ENCODE measurements around the gene PRPF8. TPM values are rescaled to one million over a fixed set of nuclear protein-coding genes. Genes with fewer than 3 reads are reported as not detected.

PRPF8 gene
- polyA plus RNA-seq (2013), result 142 and 147 TPM in 2 replicates

GRCh38 chr17:1684378-1685189 lies at the start of gene PRPF8:
Gene PRPF8, minus strand, starts transcription at chr17:1684867. Its CDS starts 296 bp downstream, at chr17:1684571.
- Histone ChIP-seq H3K4me1 (ENCODE audit: control insufficient read depth in 1 of 2, insufficient read depth in 2 of 2, low read length in 2 of 2) (peaks cover 3 to 4% of the 10 kb centered on the region in 2 experiments), H2BK12ac (ENCODE audit: low read length) (no peak within 1 kb of the TSS), H3K79me1 (ENCODE audit: low read length) (peaks cover 6% of the 10 kb centered on the region), H3K27ac (ENCODE audit: low read depth, low read length) (peak within 1 kb of the TSS; percentile 92), H3K36me3 (ENCODE audit: control insufficient read depth in 1 of 2, insufficient read depth in 2 of 2, low read length in 2 of 2) (peaks cover 20 to 29% of the 10 kb centered on the region in 2 experiments), H2AK5ac (ENCODE audit: low read length) (peak within 1 kb of the TSS; percentile 70), H3K4me3 (ENCODE audit: low read depth, low read length) (peak within 1 kb of the TSS; percentile 96), H3K18ac (ENCODE audit: low read length) (peak within 1 kb of the TSS; percentile 97), H3K9ac (ENCODE audit: low read length) (peak within 1 kb of the TSS; percentile 94), H4K91ac (ENCODE audit: low read depth, low read length) (peak within 1 kb of the TSS; percentile 92), H2AFZ (ENCODE audit: insufficient read depth, low read length, poor library complexity) (peak within 1 kb of the TSS; percentile 91), H4K12ac (ENCODE audit: low read depth, low read length) (peak within 1 kb of the TSS; percentile 90), H3K23ac (ENCODE audit: low read length) (no peak within 1 kb of the TSS), H2BK120ac (ENCODE audit: insufficient read depth, low read length, poor library complexity) (peak within 1 kb of the TSS; percentile 94), H4K8ac (ENCODE audit: low read depth, low read length) (peak within 1 kb of the TSS; percentile 98), H3K9me3 (ENCODE audit: insufficient read depth, low read depth, low read length) (no peaks in the 10 kb centered on the region), H3K14ac (ENCODE audit: low read length) (peak within 1 kb of the TSS; percentile 95), H3K79me2 (ENCODE audit: control insufficient read depth, insufficient read depth, low read length, poor library complexity) (peaks cover 9% of the 10 kb centered on the region), H3K27me3 (ENCODE audit: insufficient read depth, low read length) (no peaks in the 10 kb centered on the region), H2BK5ac (ENCODE audit: low read depth, low read length, poor library complexity) (peak within 1 kb of the TSS; percentile 88), H3K4ac (ENCODE audit: low read depth, low read length) (peak within 1 kb of the TSS; percentile 87), H3K4me2 (ENCODE audit: low read length) (peak within 1 kb of the TSS; percentile 83)
- DNase-seq, result peak; percentile 96 to 99
- WGBS (ENCODE audit: extremely low coverage, insufficient coverage, insufficient read length), result no CpG with 5 or more reads among the region's 72 CpGs

- no peak for DNase-seq
- Histone ChIP-seq H3K4me2 (ENCODE audit: low read length) (no peak overlapping the region), H3K18ac (ENCODE audit: low read length) (no peak overlapping the region), H3K9me3 (ENCODE audit: insufficient read depth, low read depth, low read length) (peaks cover 2% of the 10 kb centered on the region), H3K23ac (ENCODE audit: low read length) (no peak overlapping the region), H2BK5ac (ENCODE audit: low read depth, low read length, poor library complexity) (no peak overlapping the region), H2AFZ (ENCODE audit: insufficient read depth, low read length, poor library complexity) (no peak overlapping the region), H2AK5ac (ENCODE audit: low read length) (no peak overlapping the region), H3K14ac (ENCODE audit: low read length) (no peak overlapping the region), H3K9ac (ENCODE audit: low read length) (no peak overlapping the region), H3K27me3 (ENCODE audit: insufficient read depth, low read length) (no peaks in the 10 kb centered on the region), H3K36me3 (ENCODE audit: control insufficient read depth in 1 of 2, insufficient read depth in 2 of 2, low read length in 2 of 2) (peaks cover 12 to 14% of the 10 kb centered on the region in 2 experiments), H3K4ac (ENCODE audit: low read depth, low read length) (no peak overlapping the region), H2BK120ac (ENCODE audit: insufficient read depth, low read length, poor library complexity) (no peak overlapping the region), H4K91ac (ENCODE audit: low read depth, low read length) (no peak overlapping the region), H3K79me2 (ENCODE audit: control insufficient read depth, insufficient read depth, low read length, poor library complexity) (no peaks in the 10 kb centered on the region), H4K12ac (ENCODE audit: low read depth, low read length) (no peak overlapping the region), H3K27ac (ENCODE audit: low read depth, low read length) (no peak overlapping the region), H3K4me1 (ENCODE audit: control insufficient read depth in 1 of 2, insufficient read depth in 2 of 2, low read length in 2 of 2) (peaks cover 3 to 12% of the 10 kb centered on the region in 2 experiments), H2BK12ac (ENCODE audit: low read length) (no peak overlapping the region), H3K4me3 (ENCODE audit: low read depth, low read length) (peak overlapping the region; percentile 20), H3K79me1 (ENCODE audit: low read length) (no peaks in the 10 kb centered on the region), H4K8ac (ENCODE audit: low read depth, low read length) (no peak overlapping the region)
- WGBS (ENCODE audit: extremely low coverage, insufficient coverage, insufficient read length), result no CpG with 5 or more reads among the region's 38 CpGs
These were observed 49.1 kb upstream of the PRPF8 start for GRCh38 chr17:1733759-1734158.

GRCh38 chr17:1732833-1733321 lies 48.2 kb upstream of the PRPF8 start:
- Histone ChIP-seq H3K23ac (ENCODE audit: low read length) (no peak overlapping the region), H3K4me1 (ENCODE audit: control insufficient read depth in 1 of 2, insufficient read depth in 2 of 2, low read length in 2 of 2) (peaks cover 3 to 12% of the 10 kb centered on the region in 2 experiments), H3K9ac (ENCODE audit: low read length) (no peak overlapping the region), H3K79me2 (ENCODE audit: control insufficient read depth, insufficient read depth, low read length, poor library complexity) (no peaks in the 10 kb centered on the region), H2BK5ac (ENCODE audit: low read depth, low read length, poor library complexity) (no peak overlapping the region), H3K4me2 (ENCODE audit: low read length) (no peak overlapping the region), H4K12ac (ENCODE audit: low read depth, low read length) (no peak overlapping the region), H2BK120ac (ENCODE audit: insufficient read depth, low read length, poor library complexity) (no peak overlapping the region), H3K36me3 (ENCODE audit: control insufficient read depth in 1 of 2, insufficient read depth in 2 of 2, low read length in 2 of 2) (peaks cover 15 to 16% of the 10 kb centered on the region in 2 experiments), H3K4ac (ENCODE audit: low read depth, low read length) (no peak overlapping the region), H4K91ac (ENCODE audit: low read depth, low read length) (no peak overlapping the region), H3K9me3 (ENCODE audit: insufficient read depth, low read depth, low read length) (peaks cover 2% of the 10 kb centered on the region), H3K79me1 (ENCODE audit: low read length) (no peaks in the 10 kb centered on the region), H3K18ac (ENCODE audit: low read length) (no peak overlapping the region), H3K27ac (ENCODE audit: low read depth, low read length) (no peak overlapping the region), H2AFZ (ENCODE audit: insufficient read depth, low read length, poor library complexity) (no peak overlapping the region), H2AK5ac (ENCODE audit: low read length) (no peak overlapping the region), H3K14ac (ENCODE audit: low read length) (no peak overlapping the region), H2BK12ac (ENCODE audit: low read length) (no peak overlapping the region), H3K4me3 (ENCODE audit: low read depth, low read length) (no peak overlapping the region), H3K27me3 (ENCODE audit: insufficient read depth, low read length) (no peaks in the 10 kb centered on the region), H4K8ac (ENCODE audit: low read depth, low read length) (no peak overlapping the region)
- no CpG with 5 or more reads among the region's 11 CpGs for WGBS (ENCODE audit: extremely low coverage, insufficient coverage, insufficient read length)
- no peak for DNase-seq

GRCh38 chr17:1732241-1732832 lies 47.7 kb upstream of the PRPF8 start:
- no peaks in the 10 kb centered on the region for H3K27me3 ChIP-seq (ENCODE audit: insufficient read depth, low read length)
- peaks cover 3 to 12% of the 10 kb centered on the region in 2 experiments for H3K4me1 ChIP-seq (ENCODE audit: control insufficient read depth in 1 of 2, insufficient read depth in 2 of 2, low read length in 2 of 2)
- no peak overlapping the region for H2AFZ ChIP-seq (ENCODE audit: insufficient read depth, low read length, poor library complexity)
- no peaks in the 10 kb centered on the region for H3K79me2 ChIP-seq (ENCODE audit: control insufficient read depth, insufficient read depth, low read length, poor library complexity)
- H3K27ac ChIP-seq (ENCODE audit: low read depth, low read length), result no peak overlapping the region
- H2BK120ac ChIP-seq (ENCODE audit: insufficient read depth, low read length, poor library complexity), result no peak overlapping the region
- H4K12ac ChIP-seq (ENCODE audit: low read depth, low read length), result no peak overlapping the region
- no peak overlapping the region for H2AK5ac ChIP-seq (ENCODE audit: low read length)
- no peak for DNase-seq
- no peak overlapping the region for H3K4ac ChIP-seq (ENCODE audit: low read depth, low read length)
- H3K79me1 ChIP-seq (ENCODE audit: low read length), result no peaks in the 10 kb centered on the region
- H2BK5ac ChIP-seq (ENCODE audit: low read depth, low read length, poor library complexity), result no peak overlapping the region
- H3K9ac ChIP-seq (ENCODE audit: low read length), result no peak overlapping the region
- peaks cover 11% of the 10 kb centered on the region in 2 experiments for H3K36me3 ChIP-seq (ENCODE audit: control insufficient read depth in 1 of 2, insufficient read depth in 2 of 2, low read length in 2 of 2)
- H3K18ac ChIP-seq (ENCODE audit: low read length), result no peak overlapping the region
- no peak overlapping the region for H4K8ac ChIP-seq (ENCODE audit: low read depth, low read length)
- no peak overlapping the region for H3K14ac ChIP-seq (ENCODE audit: low read length)
- no peak overlapping the region for H3K4me3 ChIP-seq (ENCODE audit: low read depth, low read length)
- H3K4me2 ChIP-seq (ENCODE audit: low read length), result no peak overlapping the region
- no peak overlapping the region for H2BK12ac ChIP-seq (ENCODE audit: low read length)
- peaks cover 4% of the 10 kb centered on the region for H3K9me3 ChIP-seq (ENCODE audit: insufficient read depth, low read depth, low read length)
- H4K91ac ChIP-seq (ENCODE audit: low read depth, low read length), result no peak overlapping the region
- WGBS (ENCODE audit: extremely low coverage, insufficient coverage, insufficient read length), result no CpG with 5 or more reads among the region's 22 CpGs
- no peak overlapping the region for H3K23ac ChIP-seq (ENCODE audit: low read length)

Measured in trophoblast cell (in vitro differentiated cells and primary cell).